Upper lobe of left lung (tissue), 6 donors: ENCODE measurements around the gene SYCP3. TPM values are rescaled to one million over a fixed set of nuclear protein-coding genes. Genes with fewer than 3 reads are reported as not detected.

Source experiments
- ATAC-seq, 2 donors: fragments of 200-7000 bp; cut with Tn5 transposase; one replicate each; pipeline ENCODE4 v1.9.1; 2022; ENCODE audit warnings: mild to moderate bottlenecking in 2 of 2, moderate library complexity in 2 of 2; ENCODE audit not compliant: low FRiP score in 2 of 2
- DNase-seq, 2 donors: peaks; one replicate each; pipeline ENCODE4 v3.0.0-alpha.2; 2019 to 2020
- H3K27ac ChIP-seq, 4 donors: fragments of 200-600 bp; sonication (generic); one replicate each; pipeline ENCODE4 v1.5.1; 2016 to 2019
- H3K27me3 ChIP-seq, 4 donors: fragments of 200-600 bp; sonication (generic); one replicate each; pipeline ENCODE4 v1.5.1; 2017 to 2019
- H3K36me3 ChIP-seq, 4 donors: fragments of 200-600 bp; sonication (generic); one replicate each; pipeline ENCODE4 v1.5.1; 2016 to 2019
- H3K4me1 ChIP-seq, 4 donors: fragments of 200-600 bp; sonication (generic); one replicate each; pipeline ENCODE4 v1.5.1; 2018 to 2019
- H3K4me3 ChIP-seq, 4 donors: fragments of 200-600 bp; sonication (generic); one replicate each; pipeline ENCODE4 v1.5.1; 2017 to 2019; ENCODE audit warnings: mild to moderate bottlenecking in 2 of 4, moderate library complexity in 1 of 4
- H3K9me3 ChIP-seq, 4 donors: fragments of 200-600 bp; sonication (generic); one replicate each; pipeline ENCODE4 v1.5.1; 2018 to 2019
- CTCF ChIP-seq, 6 experiments: fragments of 450-650 bp in 4 of 6; fragments of 200-600 bp in 2 of 6; sonication (generic) in 2 of 6; IDR thresholded peaks; one replicate each; pipeline ENCODE4 v1.5.1; 2016 to 2019; ENCODE audit warnings: antibody characterized with exemption in 6 of 6
- EP300 ChIP-seq, 4 donors: sonication (generic); formaldehyde crosslinking; IDR thresholded peaks; one replicate each; pipeline ENCODE4 v1.5.1; 2017; ENCODE audit warnings: antibody characterized with exemption in 4 of 4, control low read depth in 2 of 4
- POLR2A ChIP-seq, 4 donors: fragments of 450-650 bp; IDR thresholded peaks; one replicate each; pipeline ENCODE4 v1.5.1; 2016 to 2017; ENCODE audit warnings: antibody characterized with exemption in 4 of 4, mild to moderate bottlenecking in 2 of 4
- POLR2AphosphoS5 ChIP-seq, 2 donors: sonication (generic); formaldehyde crosslinking; IDR thresholded peaks; one replicate each; pipeline ENCODE4 v1.5.1; 2017; ENCODE audit warnings: antibody characterized with exemption in 2 of 2
- WGBS, 2 donors: methylation state at CpG; one replicate each; pipeline ENCODE4 v1.1.5; 2017 to 2018; 5-methylcytosine and 5-hydroxymethylcytosine counted together
- total RNA-seq, 6 donors: library from RNA; depleted of rRNA in 4 of 6; stranded (reverse); fragments of >200 nt in 4 of 6; gene quantifications; one replicate each; pipeline versions ENCODE4 v1.1.0 to v1.2.1, GENCODE V29; 2016 to 2021
- donor health status: DM: no; HTN: no; CAD: no; lungs with moderate emphysema.
- donor health status: DM: no; HTN: yes; CAD: no; lungs with severe emphysema.

SYCP3 gene
- total RNA-seq, 6 donors from 2014 or later = 0.13 to 1.3 (median 0.30) TPM; not detected in 3

DNA sequence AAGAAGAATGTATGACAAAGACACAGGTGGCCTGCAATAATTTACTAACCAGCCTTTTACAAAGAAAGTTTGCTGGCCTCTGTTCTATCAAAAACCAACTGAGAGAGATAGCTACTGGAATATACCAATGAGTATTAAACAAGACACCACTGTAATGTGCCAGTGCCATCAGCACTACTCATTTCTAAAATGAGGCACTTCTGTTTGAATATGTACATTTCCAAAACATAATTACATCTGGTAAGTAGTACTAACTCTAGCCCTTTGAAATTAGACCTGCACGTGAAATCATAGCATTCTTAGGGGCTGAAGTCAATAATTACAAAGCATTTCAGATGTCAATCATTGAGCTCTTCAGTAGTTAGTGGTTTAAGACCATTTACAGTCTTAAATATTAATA, 6.9 kb upstream of the SYCP3 start:
- peaks cover 8 to 86% (median 44%) of the 10 kb centered on the region in 4 donors for H3K36me3 ChIP-seq
- ATAC-seq = no peak
- TF ChIP-seq EP300 (IDR thresholded peaks at IDR 0.05) = no peak
- TF ChIP-seq POLR2A (IDR thresholded peaks at IDR 0.05) = no peak
- TF ChIP-seq POLR2AphosphoS5 (IDR thresholded peaks at IDR 0.05) = no peak
- TF ChIP-seq CTCF (IDR thresholded peaks at IDR 0.05) = no peak

GRCh38 chr12:101745481-101745880, 6.2 kb upstream of the SYCP3 start:
- Histone ChIP-seq H3K36me3 (peaks cover 8 to 78% (median 43%) of the 10 kb centered on the region in 4 donors), H3K4me1 (no peaks in the 10 kb centered on the region), H3K9me3 (no peaks in the 10 kb centered on the region), H3K27ac (no peak overlapping the region), H3K27me3 (no peaks in the 10 kb centered on the region), H3K4me3 (no peak overlapping the region)
- DNase-seq (no peak), ATAC-seq (no peak)
- WGBS, 2 donors = 91 to 95% methylated on average over 3 of the region's 3 CpGs
- TF ChIP-seq POLR2AphosphoS5 (IDR thresholded peaks at IDR 0.05) (no peak), CTCF (IDR thresholded peaks at IDR 0.05) (no peak), POLR2A (IDR thresholded peaks at IDR 0.05) (no peak), EP300 (IDR thresholded peaks at IDR 0.05) (no peak)

More for the DNA sequence above, 6.9 kb upstream of the SYCP3 start:
- no peak for DNase-seq
- Histone ChIP-seq H3K27ac (no peak overlapping the region), H3K27me3 (no peaks in the 10 kb centered on the region), H3K9me3 (no peaks in the 10 kb centered on the region), H3K4me3 (no peak overlapping the region), H3K4me1 (no peaks in the 10 kb centered on the region)
- WGBS, 2 donors = 85 to 88% methylated on average over 1 of the region's 1 CpG

- no peak for DNase-seq
- ATAC-seq = peak in 1 of 2 donors; percentile 31
- 79 to 85% methylated on average over 10 of the region's 10 CpGs for WGBS, 2 donors
Measured at GRCh38 chr12:101743724-101744472, 4.6 kb upstream of the SYCP3 start.

DNA sequence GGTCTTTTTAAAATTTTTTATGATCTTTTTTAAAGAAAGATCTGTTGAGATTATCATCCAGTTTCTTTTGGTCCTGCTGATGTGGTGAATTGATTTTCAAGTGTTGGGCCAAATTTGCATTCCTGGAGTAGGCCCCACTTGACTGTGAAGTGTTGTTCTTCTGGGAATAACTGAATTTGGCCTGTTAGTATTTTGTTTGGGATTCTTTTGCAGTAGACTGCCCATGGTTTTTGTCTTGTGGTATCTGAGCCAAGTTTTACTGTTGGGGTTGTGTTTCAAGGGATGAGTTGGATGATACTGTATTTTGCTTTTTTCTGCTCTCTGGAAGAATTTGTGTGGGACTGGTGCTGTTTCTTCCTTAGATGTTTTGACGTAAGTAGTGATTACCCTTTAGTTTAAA, 4.0 kb upstream of the SYCP3 start:
- ATAC-seq = no peak
- no peak for DNase-seq
- H3K4me1 ChIP-seq = no peaks in the 10 kb centered on the region
- H3K36me3 ChIP-seq = peaks cover 4 to 72% (median 40%) of the 10 kb centered on the region in 4 donors
- 88 to 91% methylated on average over 1 of the region's 1 CpG for WGBS, 2 donors
- no peaks in the 10 kb centered on the region for H3K27me3 ChIP-seq
- H3K27ac ChIP-seq = no peak overlapping the region
- TF ChIP-seq POLR2AphosphoS5 (IDR thresholded peaks at IDR 0.05) = no peak
- TF ChIP-seq EP300 (IDR thresholded peaks at IDR 0.05) = no peak
- no peak for TF ChIP-seq POLR2A (IDR thresholded peaks at IDR 0.05)
- TF ChIP-seq CTCF (IDR thresholded peaks at IDR 0.05) = no peak
- no peak overlapping the region for H3K4me3 ChIP-seq
- H3K9me3 ChIP-seq = no peaks in the 10 kb centered on the region

More at GRCh38 chr12:101743724-101744472, 4.6 kb upstream of the SYCP3 start:
- H3K36me3 ChIP-seq = peaks cover 8 to 72% (median 39%) of the 10 kb centered on the region in 4 donors
- H3K4me1 ChIP-seq = no peaks in the 10 kb centered on the region
- no peak overlapping the region for H3K4me3 ChIP-seq
- H3K9me3 ChIP-seq = no peaks in the 10 kb centered on the region
- no peaks in the 10 kb centered on the region for H3K27me3 ChIP-seq
- TF ChIP-seq POLR2A (IDR thresholded peaks at IDR 0.05) (no peak), EP300 (IDR thresholded peaks at IDR 0.05) (no peak), POLR2AphosphoS5 (IDR thresholded peaks at IDR 0.05) (no peak), CTCF (IDR thresholded peaks at IDR 0.05) (no peak)
- peak overlapping the region in 1 of 4 donors; percentile 6 for H3K27ac ChIP-seq

- WGBS, 2 donors = 87 to 88% methylated on average over 5 of the region's 5 CpGs
- DNase-seq = no peak
- Histone ChIP-seq H3K9me3 (no peaks in the 10 kb centered on the region), H3K4me1 (no peaks in the 10 kb centered on the region), H3K36me3 (peaks cover 3 to 61% (median 30%) of the 10 kb centered on the region in 4 donors), H3K27ac (no peak overlapping the region), H3K4me3 (no peak overlapping the region), H3K27me3 (no peaks in the 10 kb centered on the region)
- TF ChIP-seq POLR2A (IDR thresholded peaks at IDR 0.05) (no peak), CTCF (IDR thresholded peaks at IDR 0.05) (no peak), POLR2AphosphoS5 (IDR thresholded peaks at IDR 0.05) (no peak), EP300 (IDR thresholded peaks at IDR 0.05) (no peak)
- no peak for ATAC-seq
Measured at GRCh38 chr12:101740980-101741379, 1.7 kb upstream of the SYCP3 start.
